Measurements from ENCODE around the gene FAT1.

- no peak for TF ChIP-seq POLR2A (IDR thresholded peaks at IDR 0.05)
- TF ChIP-seq, protein P1, sequence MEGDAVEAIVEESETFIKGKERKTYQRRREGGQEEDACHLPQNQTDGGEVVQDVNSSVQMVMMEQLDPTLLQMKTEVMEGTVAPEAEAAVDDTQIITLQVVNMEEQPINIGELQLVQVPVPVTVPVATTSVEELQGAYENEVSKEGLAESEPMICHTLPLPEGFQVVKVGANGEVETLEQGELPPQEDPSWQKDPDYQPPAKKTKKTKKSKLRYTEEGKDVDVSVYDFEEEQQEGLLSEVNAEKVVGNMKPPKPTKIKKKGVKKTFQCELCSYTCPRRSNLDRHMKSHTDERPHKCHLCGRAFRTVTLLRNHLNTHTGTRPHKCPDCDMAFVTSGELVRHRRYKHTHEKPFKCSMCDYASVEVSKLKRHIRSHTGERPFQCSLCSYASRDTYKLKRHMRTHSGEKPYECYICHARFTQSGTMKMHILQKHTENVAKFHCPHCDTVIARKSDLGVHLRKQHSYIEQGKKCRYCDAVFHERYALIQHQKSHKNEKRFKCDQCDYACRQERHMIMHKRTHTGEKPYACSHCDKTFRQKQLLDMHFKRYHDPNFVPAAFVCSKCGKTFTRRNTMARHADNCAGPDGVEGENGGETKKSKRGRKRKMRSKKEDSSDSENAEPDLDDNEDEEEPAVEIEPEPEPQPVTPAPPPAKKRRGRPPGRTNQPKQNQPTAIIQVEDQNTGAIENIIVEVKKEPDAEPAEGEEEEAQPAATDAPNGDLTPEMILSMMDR (IDR thresholded peaks at IDR 0.05) = no peak
Observed at GRCh38 chr4:186765673-186766546, 42.3 kb upstream of the FAT1 start.

Data from esophagus squamous epithelium (tissue), 4 donors.